Adrenal gland (tissue), 12 donors: Measurements from ENCODE around the gene ZNRF3. TPM values are rescaled to one million over a fixed set of nuclear protein-coding genes. Genes with fewer than 3 reads are reported as not detected.

Experiments used
- DNase-seq, 7 donors: peaks; one replicate each; pipeline ENCODE4 v3.0.0-alpha.2; 2019 to 2020
- H3K27ac ChIP-seq, 5 donors: fragments of 200-600 bp; sonication (generic) in 4 of 5; 1 replicate in 3 of 5; 2 replicates in 2 of 5; pipeline versions ENCODE4 v1.5.1 to v1.8.0; 2016 to 2020; ENCODE audit warnings: mild to moderate bottlenecking in 1 of 5
- H3K27me3 ChIP-seq: fragments of 200-600 bp; 2 replicates; pipeline ENCODE4 v1.8.0; 2021
- H3K36me3 ChIP-seq, 2 donors: fragments of 200-600 bp; replicated peaks in 1 of 2; 1 replicate in 1 of 2; 2 replicates in 1 of 2; pipeline versions ENCODE4 v1.5.1 to v1.8.0; 2018 to 2022
- H3K4me1 ChIP-seq, 2 donors: fragments of 200-600 bp; replicated peaks in 1 of 2; 1 replicate in 1 of 2; 2 replicates in 1 of 2; pipeline versions ENCODE4 v1.5.1 to v1.8.0; 2018 to 2021
- H3K4me3 ChIP-seq, 4 donors: fragments of 200-600 bp; sonication (generic) in 3 of 4; one replicate each; pipeline ENCODE4 v1.5.1; 2016 to 2018
- H3K9me3 ChIP-seq, 3 donors: fragments of 200-600 bp; sonication (generic) in 1 of 3; replicated peaks in 1 of 3; 1 replicate in 2 of 3; 2 replicates in 1 of 3; pipeline versions ENCODE4 v1.5.1 to v1.8.0; 2016 to 2021
- CTCF ChIP-seq, 6 experiments: fragments of 450-650 bp in 4 of 6; fragments of 200-600 bp in 2 of 6; sonication (generic) in 1 of 6; IDR thresholded peaks; 1 replicate in 5 of 6; 2 replicates in 1 of 6; pipeline versions ENCODE4 v1.5.1 to v1.8.0; 2016 to 2021; ENCODE audit warnings: antibody characterized with exemption in 6 of 6, mild to moderate bottlenecking in 2 of 6, moderate library complexity in 1 of 6
- POLR2A ChIP-seq, 2 donors: fragments of 450-650 bp; IDR thresholded peaks; one replicate each; pipeline ENCODE4 v1.6.1; 2017; ENCODE audit warnings: antibody characterized with exemption in 2 of 2, mild to moderate bottlenecking in 2 of 2, moderate library complexity in 1 of 2
- WGBS, 4 donors: extraction: QIAGEN DNeasy Blood & Tissue Kit in 2 of 4; methylation state at CpG; one replicate each; pipeline versions ENCODE4 v1.1.5 to v1.1.7; 2013 to 2017; 5-methylcytosine and 5-hydroxymethylcytosine counted together
- intact Hi-C, 2 donors: fragments of 100-400 bp; cut with DNase I; formaldehyde crosslinking; loops; one replicate each; pipeline versions ENCODE4 v1.14.1 to v1.15.0; 2022 to 2023
- polyA plus RNA-seq, 3 donors: library from polyadenylated mRNA; stranded (reverse); fragments of 200-250 nt in 2 of 3; fragments of 350-450 nt in 1 of 3; fragmentation: Illumina TruSeq in 1 of 3; extraction: RNeasy Lipid Tissue Mini Kit (QIAGEN cat#74804) in 1 of 3; gene quantifications; one replicate each; pipeline ENCODE4 v1.2.3, GENCODE V29; 2013 to 2014
- total RNA-seq, 9 donors: library from RNA; depleted of rRNA in 4 of 9; stranded (reverse); fragments of >200 nt in 4 of 9; fragments of 120-200 nt in 1 of 9; fragmentation: NEBNext Ultra II Directional in 1 of 9; extraction: Animal tissue kit (Norgen Biotek cat#: 25700) in 1 of 9; gene quantifications; one replicate each; pipeline versions ENCODE4 v1.1.0 to v1.2.4, GENCODE V29; 2013 to 2023
- donor health status: healthy with polysubstance abuse.
- donor health status: Bipolar disorder and iron deficiency.
- donor health status: DM: yes; HTN: yes; CAD: no.
- donor health status: DM: no; HTN: no; CAD: no.
- donor health status: DM: no; HTN: no; CAD: no.
- donor health status: DM: yes; HTN: yes; CAD: no.

Gene ZNRF3
- total and polyA plus RNA-seq, 12 donors = 3.1 to 40.9 (median 17.0) TPM

GRCh38 chr22:28938286-28938833, 55.0 kb downstream of the ZNRF3 start:
- Histone ChIP-seq H3K36me3 (no peaks in the 10 kb centered on the region), H3K4me1 (peaks cover 10 to 13% of the 10 kb centered on the region in 2 donors), H3K27ac (no peak overlapping the region), H3K27me3 (no peaks in the 10 kb centered on the region), H3K4me3 (no peak overlapping the region), H3K9me3 (no peaks in the 10 kb centered on the region)
- 68 to 80% (median 77%) methylated on average over 4 of the region's 4 CpGs for WGBS, 4 donors
- intact Hi-C loops = no loop called here
- no peak for DNase-seq
- TF ChIP-seq POLR2A (IDR thresholded peaks at IDR 0.05) = no peak
- TF ChIP-seq CTCF (IDR thresholded peaks at IDR 0.05) = no peak

GRCh38 chr22:28939394-28939793, 56.0 kb downstream of the ZNRF3 start:
- intact Hi-C loops = no loop called here
- no peak overlapping the region for H3K4me3 ChIP-seq
- TF ChIP-seq CTCF (IDR thresholded peaks at IDR 0.05) (no peak), POLR2A (IDR thresholded peaks at IDR 0.05) (no peak)
- WGBS, 4 donors = 50 to 72% (median 53%) methylated on average over 5 to 6 of the region's 6 CpGs
- no peaks in the 10 kb centered on the region for H3K36me3 ChIP-seq
- H3K27me3 ChIP-seq = no peaks in the 10 kb centered on the region
- no peaks in the 10 kb centered on the region for H3K9me3 ChIP-seq
- no peak overlapping the region for H3K27ac ChIP-seq
- DNase-seq = no peak
- peaks cover 10 to 21% of the 10 kb centered on the region in 2 donors for H3K4me1 ChIP-seq

GRCh38 chr22:28939932-28940331, 56.6 kb downstream of the ZNRF3 start:
- WGBS, 4 donors = 36 to 40% (median 38%) methylated on average over 2 of the region's 2 CpGs
- peaks cover 10 to 21% of the 10 kb centered on the region in 2 donors for H3K4me1 ChIP-seq
- no peak for TF ChIP-seq POLR2A (IDR thresholded peaks at IDR 0.05)
- H3K27me3 ChIP-seq = no peaks in the 10 kb centered on the region
- peak overlapping the region in 1 of 5 donors; percentile 7 for H3K27ac ChIP-seq
- no peak overlapping the region for H3K4me3 ChIP-seq
- intact Hi-C loops = no loop called here
- no peaks in the 10 kb centered on the region for H3K36me3 ChIP-seq
- no peak for DNase-seq
- H3K9me3 ChIP-seq = no peaks in the 10 kb centered on the region

- Histone ChIP-seq H3K4me1 (peaks cover 10 to 21% of the 10 kb centered on the region in 2 donors), H3K27ac (no peak overlapping the region)
- DNase-seq = no peak
Measured at GRCh38 chr22:28940441-28940840, 57.1 kb downstream of the ZNRF3 start.

More at GRCh38 chr22:28940441-28940840, 57.1 kb downstream of the ZNRF3 start:
- TF ChIP-seq CTCF (IDR thresholded peaks at IDR 0.05) = no peak
- TF ChIP-seq POLR2A (IDR thresholded peaks at IDR 0.05) = no peak
- Histone ChIP-seq H3K36me3 (no peaks in the 10 kb centered on the region), H3K4me3 (no peak overlapping the region), H3K27me3 (no peaks in the 10 kb centered on the region), H3K9me3 (no peaks in the 10 kb centered on the region)
- intact Hi-C loops = no loop called here
- 61 to 67% (median 64%) methylated on average over 5 of the region's 5 CpGs for WGBS, 4 donors
